Hippocampal formation (tissue), 2 donors: ENCODE data around the gene ANKRD27.
A peak's percentile ranks its signal among the peaks of the same experiment; 100 is the strongest.
"Not testable (repeated sequence)": the region's sequence is repeated elsewhere in the genome, so short reads cannot be mapped to it uniquely, and the experiment has no call there.

Experiments used
- DNase-seq, 2 donors: peaks; one replicate each; lab custom pipeline; 2025; lab: John Stamatoyannopoulos, UW

ANKRD27 gene

DNA sequence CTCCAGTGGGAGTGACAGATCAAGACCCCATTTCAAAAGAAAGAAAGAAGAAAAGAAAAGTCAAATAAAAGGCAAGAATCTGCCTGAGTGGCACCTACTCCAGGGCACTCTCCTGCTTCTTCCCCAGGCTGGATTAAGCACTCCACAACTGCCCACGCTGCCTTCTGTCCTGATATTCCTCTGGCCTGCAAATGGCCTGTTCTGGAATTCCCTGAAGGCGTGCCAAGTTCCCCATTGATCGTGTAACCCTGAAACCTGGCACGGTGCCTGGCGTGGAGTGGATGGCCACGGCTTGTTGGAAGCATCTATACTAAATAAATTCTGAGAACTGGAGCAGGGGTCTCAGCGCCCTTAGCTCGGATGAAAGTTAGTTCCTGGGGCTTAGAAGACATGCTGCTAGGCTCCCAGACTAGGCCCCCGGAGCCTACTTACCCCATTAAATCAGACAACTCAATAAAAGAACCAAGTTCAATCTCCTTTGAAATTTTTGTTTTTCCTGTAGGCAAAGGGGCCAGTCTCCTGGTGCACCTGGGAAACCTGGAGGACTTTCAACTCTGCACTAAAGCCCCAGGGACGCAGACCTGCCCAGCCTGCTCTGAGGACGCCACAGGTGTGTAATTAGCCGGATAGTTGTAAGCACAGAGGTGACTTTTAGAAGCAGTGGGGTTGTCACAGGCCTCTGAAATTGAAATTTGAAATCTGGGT lies 21.9 kb downstream of the ANKRD27 start:
- peak; percentile 3 to 18 for DNase-seq

GRCh38 chr19:32652331-32652730 lies 22.6 kb downstream of the ANKRD27 start:
- not testable (repeated sequence) for DNase-seq

- DNase-seq: peak; percentile 16 to 44
These were observed 23.2 kb downstream of the ANKRD27 start for GRCh38 chr19:32651729-32652140.

- no peak for DNase-seq
These were observed 24.3 kb downstream of the ANKRD27 start for GRCh38 chr19:32650671-32651070.

DNA sequence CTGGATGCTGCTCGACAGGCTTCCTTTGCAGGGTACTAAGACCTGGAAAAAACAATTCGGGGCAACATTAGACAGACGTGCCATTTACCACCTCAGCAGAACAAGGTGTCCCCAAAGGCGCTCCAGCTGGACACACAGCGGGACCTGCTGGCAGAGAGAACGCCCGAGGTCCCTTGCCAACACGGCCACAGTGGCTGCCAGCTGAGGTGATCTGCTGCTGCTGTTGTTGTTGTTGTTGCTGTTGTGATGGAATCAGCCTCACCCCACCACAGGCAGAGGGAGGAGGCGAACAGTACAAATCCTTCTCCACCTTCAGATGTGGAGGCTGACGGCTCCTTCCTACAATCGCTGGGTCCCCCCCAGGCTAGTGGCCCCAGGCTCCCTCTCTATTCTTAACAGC lies 25.2 kb downstream of the ANKRD27 start:
- DNase-seq: no peak

DNA sequence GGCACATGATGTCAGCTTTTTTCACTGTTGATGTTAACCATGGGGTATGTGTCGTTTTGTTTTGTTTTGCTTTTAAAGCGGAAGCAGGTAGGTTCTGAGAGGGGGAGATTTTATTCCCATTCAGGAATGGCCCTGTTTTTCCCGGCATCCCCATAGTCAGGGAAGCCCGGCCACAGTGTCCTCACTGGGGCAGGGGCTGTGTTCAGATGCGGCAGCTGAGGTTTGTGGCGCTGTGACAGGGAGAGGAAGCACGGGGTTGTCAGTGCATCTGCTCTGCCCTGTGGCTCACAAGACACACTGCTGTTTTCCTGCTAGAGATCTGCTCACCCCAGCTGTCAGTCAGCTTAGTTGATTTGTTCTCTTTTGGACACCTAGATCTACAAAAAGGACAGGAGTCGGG lies 27.6 kb downstream of the ANKRD27 start:
- peak in 1 of 2 donors; percentile 1 for DNase-seq

DNA sequence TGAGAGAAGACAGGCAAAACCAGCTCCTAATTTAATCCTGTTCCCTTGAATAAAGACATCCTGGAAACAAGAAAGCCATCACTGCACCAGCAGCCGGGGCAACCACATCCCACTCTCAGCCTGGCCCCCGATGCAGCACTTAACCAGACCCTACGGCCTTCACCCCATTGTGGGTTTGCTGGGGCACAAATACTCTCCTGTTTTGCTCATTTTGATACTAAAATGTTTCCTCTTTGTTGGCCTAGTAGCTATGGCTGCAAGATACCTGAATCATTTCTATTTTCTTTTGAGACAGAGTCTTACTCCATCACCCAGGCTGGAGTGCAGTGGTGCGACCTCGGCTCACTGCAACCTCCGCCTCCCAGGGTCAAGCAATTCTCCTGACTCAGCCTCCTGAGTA lies 28.4 kb downstream of the ANKRD27 start:
- DNase-seq: no peak

DNA sequence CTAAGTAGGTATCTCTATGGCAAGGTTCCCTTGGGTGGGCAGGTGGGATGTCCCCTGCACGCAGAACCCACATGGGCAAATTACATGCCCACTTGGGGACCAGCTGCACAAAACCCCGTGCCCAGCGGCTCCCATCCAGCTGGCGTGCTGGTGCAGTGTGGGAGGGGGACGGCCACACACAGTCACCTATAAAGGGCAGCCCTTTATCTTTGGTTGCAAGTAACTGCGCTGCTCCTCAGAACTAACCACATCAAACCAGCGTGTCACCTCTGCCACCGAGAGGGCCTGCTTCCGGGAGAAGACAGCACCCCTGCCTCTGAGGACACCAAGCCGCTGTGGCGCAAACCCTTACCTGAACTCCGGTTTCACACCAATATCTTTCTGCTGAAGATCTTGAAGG lies 32.2 kb downstream of the ANKRD27 start:
- no peak for DNase-seq

DNA sequence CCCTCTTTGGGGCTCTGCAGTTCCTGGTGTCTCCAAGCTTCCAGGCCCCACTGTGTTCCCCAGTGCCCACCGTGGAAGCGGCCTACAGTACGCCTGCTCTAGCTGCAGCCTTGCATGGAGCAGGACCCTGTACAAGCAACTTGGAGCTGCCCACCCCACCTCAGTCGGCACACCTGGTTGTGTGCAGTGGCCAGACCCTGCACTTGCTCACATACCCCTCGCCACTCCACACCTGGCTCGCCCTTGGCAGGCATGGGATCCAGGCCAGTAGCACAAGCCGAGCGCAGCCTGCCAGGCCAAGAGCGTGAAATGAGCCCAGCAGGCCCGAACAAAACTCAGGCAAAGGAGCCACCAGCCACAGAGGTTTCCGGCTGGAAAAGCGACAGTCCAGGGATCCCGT lies 36.4 kb downstream of the ANKRD27 start:
- DNase-seq: no peak

GRCh38 chr19:32637480-32637879 lies 37.5 kb downstream of the ANKRD27 start:
- DNase-seq: no peak

DNA sequence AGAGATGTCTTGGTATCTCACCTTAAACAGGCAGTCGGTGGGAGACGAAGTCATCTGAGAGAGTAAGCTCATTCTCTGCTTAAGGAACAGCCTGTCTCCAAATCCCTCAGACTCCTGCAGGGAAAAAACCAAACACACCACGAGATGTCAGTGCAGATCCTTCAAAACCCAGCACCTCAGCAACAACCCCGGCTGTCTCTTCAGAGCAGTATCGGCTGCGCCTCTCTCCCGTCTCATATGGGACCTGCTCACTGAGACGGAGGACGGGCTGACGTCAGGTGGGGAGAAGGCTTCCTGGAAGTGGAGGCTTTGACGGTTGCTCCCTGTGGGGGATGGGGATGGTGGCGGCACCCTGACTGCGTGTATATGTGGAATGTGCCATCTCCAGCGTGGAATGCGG lies 43.6 kb downstream of the ANKRD27 start:
- no peak for DNase-seq

DNA sequence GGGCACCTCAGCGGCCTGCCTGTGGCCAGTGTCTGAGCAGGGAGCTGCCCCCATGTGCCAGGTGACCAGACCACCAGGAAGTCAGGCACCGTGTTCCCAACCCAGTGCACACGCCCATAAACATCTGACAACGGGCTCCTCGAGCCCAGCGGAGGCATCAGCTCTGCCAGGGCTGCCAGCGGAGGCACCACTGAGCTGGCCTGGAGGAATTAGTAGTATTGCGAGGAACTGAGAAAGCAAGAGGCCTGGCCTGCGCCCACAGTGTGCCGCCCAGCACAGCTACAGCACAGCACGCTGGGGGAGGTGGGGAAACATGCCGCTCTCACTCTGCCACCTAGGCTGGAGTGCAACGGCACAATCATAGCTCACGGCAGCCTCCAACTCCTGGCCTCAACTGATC lies 44.6 kb downstream of the ANKRD27 start:
- no peak for DNase-seq

DNA sequence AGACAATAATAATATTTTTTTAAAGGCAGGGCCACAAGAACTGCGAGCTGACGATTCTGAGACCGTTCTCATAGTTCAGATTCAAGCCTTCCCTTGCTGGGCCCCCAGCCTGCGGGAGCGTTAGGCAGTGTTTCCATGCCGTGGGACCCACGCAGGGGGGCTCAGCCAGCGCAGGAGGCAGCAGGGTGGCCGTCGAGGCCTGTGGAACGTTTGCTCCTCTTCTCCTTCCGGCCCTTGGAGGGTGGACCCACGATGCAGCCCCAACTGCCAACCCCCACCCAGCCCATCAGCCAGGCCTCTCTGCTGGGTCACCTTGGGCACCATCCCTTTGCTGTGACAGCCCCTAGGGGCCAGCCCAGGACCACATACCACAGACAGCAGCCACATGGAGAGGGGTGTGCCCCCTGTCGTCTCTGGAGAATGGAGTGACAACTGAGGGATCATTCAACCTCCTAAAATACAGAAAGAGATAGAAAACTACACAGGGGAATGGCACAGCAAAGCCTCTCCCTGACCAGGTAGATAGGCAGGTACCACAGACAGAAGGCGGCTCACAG lies 47.2 kb downstream of the ANKRD27 start:
- DNase-seq: no peak

DNA sequence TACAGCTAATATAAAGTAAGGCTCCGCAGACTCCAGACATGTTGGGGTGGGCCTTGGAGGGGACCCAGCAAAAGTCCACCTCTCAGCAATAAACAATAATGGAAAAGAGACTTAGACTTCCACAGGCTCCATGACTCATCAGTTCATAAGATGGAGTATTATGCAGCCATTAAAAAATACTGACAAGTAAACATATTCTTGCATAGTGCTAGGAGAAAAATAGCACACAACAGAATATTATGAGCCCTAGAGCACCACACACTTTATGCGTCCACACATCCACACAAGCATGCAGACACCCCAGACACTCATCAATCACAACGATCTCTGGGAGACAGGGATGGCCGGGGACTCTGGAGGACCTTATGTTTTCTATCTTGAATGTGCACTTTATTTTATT lies 48.0 kb downstream of the ANKRD27 start:
- DNase-seq: no peak

DNA sequence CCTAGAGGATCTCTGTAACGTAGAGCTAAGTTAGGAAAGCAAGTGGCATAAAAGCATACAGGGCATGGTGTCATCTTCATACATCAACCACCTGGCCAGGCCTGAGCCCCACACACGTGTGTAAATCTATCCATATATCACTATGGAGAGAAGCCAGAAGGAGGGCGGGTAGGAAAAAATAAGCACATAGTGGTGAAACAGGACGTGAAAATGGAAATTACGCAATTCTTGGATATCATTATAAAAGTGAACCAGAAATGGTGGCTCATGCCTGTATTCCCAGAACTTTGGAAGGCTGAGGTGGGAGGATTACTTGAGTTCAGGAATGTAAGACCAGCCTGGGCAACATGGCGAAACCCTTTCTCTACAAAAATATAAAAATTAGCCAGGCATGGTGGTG lies 50.6 kb downstream of the ANKRD27 start:
- DNase-seq: no peak

DNA sequence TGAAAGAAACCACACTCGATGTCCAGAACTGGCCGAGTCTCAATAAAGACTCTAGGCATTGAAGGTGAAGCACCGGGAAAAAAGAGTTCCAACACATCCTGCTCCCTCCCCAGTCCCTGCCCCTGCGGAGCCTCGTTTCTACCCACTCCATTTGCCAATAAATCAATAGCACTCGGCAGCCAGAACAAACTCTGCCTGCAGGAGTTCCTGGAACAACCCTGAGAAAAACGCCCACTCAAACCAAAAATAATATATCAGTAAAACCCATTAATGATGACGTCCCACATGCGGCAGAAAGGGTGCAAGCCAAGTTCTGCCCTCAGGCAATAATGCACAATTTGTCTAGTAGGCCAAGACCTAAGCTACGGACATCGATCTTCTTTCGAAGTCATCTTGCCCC lies 53.0 kb downstream of the ANKRD27 start:
- no peak for DNase-seq

DNA sequence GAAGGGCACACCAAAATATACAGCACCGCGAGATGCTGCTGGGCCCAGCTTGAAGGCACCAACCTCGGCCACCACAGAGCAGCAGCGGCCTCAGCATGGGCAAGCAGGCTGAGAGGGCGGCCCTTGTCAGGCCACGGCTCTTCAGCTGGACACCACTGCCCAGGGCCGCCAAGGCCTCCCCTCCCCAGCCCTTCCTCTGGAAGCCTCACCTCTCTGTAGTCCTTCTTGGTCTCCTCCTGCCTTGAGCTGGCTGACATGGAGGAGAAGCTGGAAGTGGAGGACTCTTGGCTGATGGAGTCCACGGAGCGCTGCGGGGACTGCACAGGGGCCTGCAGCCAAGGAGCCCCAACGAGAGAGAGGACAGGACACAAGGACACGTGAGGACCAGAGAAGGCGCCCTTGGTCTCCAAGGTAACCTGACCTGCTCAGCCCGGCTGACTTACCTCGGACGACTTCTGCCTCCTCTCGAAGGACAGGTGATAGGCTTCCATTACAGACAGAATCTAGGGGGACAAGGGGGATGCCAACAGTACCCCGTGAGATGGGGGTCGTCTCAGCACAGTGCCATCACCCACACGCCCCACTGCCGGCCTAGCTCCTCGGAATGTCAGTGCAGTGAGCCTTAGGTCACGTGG lies 55.8 kb downstream of the ANKRD27 start:
- DNase-seq: no peak

DNA sequence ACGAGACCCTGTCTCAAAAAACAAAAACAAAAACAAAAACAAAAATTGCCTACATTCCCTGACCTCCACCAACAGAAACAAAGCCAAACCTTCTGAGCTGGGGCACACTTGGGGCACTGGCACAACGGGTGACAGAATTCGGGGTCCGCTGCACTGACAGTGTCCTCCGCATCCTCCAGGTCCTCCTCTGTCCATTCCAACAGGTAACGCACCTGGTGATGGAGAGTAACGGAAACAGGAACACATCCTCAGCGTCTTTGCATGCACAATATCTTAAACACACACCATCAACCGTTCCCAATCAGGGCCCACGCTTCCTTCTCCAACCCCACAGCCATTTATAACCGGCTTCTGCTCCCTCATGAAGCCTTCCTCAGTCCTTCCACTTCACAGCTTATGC lies 59.4 kb downstream of the ANKRD27 start:
- DNase-seq: no peak

GRCh38 chr19:32614916-32615315 lies 60.1 kb downstream of the ANKRD27 start:
- no peak for DNase-seq

DNA sequence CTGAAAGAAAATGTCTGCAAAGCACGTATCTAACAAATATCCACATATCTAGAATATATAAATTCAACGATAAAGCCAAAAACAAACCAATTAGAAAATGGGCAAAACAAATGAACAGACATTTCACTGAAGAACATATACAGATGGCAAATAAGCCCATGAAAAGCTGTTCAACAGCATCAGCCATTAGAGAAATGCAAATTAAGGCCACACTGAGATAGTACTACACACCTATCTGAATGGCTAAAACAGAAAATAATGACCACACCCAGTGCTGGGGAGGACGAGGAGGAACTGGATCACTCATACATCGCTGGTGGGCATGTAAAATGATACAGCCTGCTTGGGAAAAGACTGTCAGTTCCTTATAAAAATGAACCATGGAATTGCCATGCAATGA lies 62.0 kb downstream of the ANKRD27 start:
- DNase-seq: no peak

DNA sequence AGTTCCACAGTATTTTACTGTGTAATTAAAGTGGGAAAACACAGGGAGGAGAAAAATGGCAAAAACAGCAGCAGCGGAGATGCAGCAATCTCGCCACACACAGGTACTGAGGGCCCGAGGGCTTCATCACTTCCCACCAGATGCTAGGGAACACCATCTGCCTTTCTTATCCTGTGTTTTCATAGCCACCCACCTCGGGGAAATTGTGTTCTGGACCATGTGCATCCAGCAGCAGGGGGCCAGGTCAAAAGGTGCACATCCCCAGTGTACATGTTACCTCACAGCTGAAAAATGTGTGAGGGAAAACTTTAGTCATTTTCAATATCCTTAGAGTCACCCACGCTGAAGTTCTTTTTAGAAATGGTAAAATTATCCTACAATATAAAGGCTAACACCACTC lies 63.8 kb downstream of the ANKRD27 start:
- DNase-seq: no peak

DNA sequence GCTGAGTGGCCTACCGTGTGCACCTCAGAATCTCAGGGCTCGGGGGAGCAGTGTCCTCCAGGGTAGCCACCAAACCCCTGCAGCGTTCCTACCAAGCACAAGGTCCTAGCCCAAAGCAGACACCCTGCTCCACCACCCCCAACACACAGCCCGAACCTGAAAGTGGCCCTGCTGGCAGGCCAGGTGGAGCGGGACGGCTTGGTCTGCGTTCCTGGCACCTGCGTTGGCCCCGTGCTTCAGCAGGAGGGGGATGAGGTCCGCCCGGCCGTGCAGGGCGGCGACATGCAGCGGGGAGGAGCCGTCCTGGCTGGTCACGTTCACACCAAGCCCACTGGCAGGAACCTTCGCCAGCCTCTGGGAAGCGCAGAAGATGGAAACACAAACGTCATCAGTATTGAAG lies 67.5 kb downstream of the ANKRD27 start:
- no peak for DNase-seq

GRCh38 chr19:32606289-32606688 lies 68.7 kb downstream of the ANKRD27 start:
- no peak for DNase-seq

DNA sequence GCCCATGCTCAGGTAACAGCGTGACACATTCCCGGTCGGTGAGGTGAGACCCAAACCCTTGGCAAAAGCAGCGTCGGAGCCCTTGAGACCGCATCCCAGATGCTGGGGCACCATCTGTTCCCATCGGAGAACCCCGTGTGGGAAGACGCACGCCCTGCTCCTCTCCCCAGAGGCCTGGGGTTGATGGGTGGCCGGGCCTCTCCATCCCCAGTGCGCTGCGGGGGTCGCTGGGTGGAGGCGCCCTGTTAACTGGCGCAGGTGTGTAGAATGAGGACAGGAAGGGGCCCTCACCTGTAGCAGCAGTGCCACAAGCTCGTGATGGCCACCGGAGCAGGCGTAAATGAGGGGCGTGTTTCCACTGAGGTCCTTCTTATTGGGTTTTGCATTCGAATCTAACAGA lies 69.4 kb downstream of the ANKRD27 start:
- DNase-seq: no peak
